Mesendoderm (in vitro differentiated cells): ENCODE data around the gene RAP1GAP2.
A peak's percentile ranks its signal among the peaks of the same experiment; 100 is the strongest.

Source experiments
- DNase-seq: peaks from one replicate; pipeline ENCODE4 v3.0.0; 2013
- H2AK5ac ChIP-seq: 2 replicates; pipeline ENCODE4 v1.6.1; 2013; ENCODE audit warnings: low read length, inconsistent platforms
- H2BK120ac ChIP-seq: 2 replicates; pipeline ENCODE4 v1.6.1; 2013; ENCODE audit warnings: low read depth, mild to moderate bottlenecking, low read length, moderate library complexity, mixed read lengths
- H2BK15ac ChIP-seq: replicated peaks from 2 replicates; pipeline ENCODE4 v1.6.1; 2013; ENCODE audit warnings: low read depth, mild to moderate bottlenecking, moderate library complexity
- H2BK5ac ChIP-seq: 2 replicates; pipeline ENCODE4 v1.6.1; 2013; ENCODE audit warnings: low read length, inconsistent platforms
- H3K18ac ChIP-seq: 2 replicates; pipeline ENCODE4 v1.6.1; 2013; ENCODE audit warnings: mild to moderate bottlenecking, low read length, mixed read lengths
- H3K23ac ChIP-seq: one replicate; pipeline ENCODE4 v1.6.1; 2013; ENCODE audit warnings: low read length
- H3K27ac ChIP-seq: 2 replicates; pipeline ENCODE4 v1.5.1; 2013; ENCODE audit warnings: low read depth, mild to moderate bottlenecking, inconsistent platforms, low read length, moderate library complexity
- H3K27me3 ChIP-seq: 2 replicates; pipeline ENCODE4 v1.6.1; 2013; ENCODE audit warnings: low read length, control low read depth, mild to moderate bottlenecking, inconsistent platforms; ENCODE audit not compliant: insufficient read depth, poor library complexity
- H3K36me3 ChIP-seq: 2 replicates; pipeline ENCODE4 v1.6.1; 2013; ENCODE audit warnings: low read length, inconsistent platforms; ENCODE audit not compliant: control insufficient read depth, insufficient read depth
- H3K4ac ChIP-seq: one replicate; pipeline ENCODE4 v1.6.1; 2013; ENCODE audit warnings: low read depth, mild to moderate bottlenecking, low read length, moderate library complexity
- H3K4me1 ChIP-seq: 2 replicates; pipeline ENCODE4 v1.6.1; 2013; ENCODE audit warnings: low read depth, low read length, inconsistent platforms; ENCODE audit not compliant: control insufficient read depth
- H3K4me2 ChIP-seq: 2 replicates; pipeline ENCODE4 v1.6.1; 2013; ENCODE audit warnings: low read length
- H3K4me3 ChIP-seq: 2 replicates; pipeline ENCODE4 v1.5.1; 2013; ENCODE audit warnings: mild to moderate bottlenecking, low read length
- H3K56ac ChIP-seq: one replicate; pipeline ENCODE4 v1.6.1; 2013; ENCODE audit warnings: low read length
- H3K79me1 ChIP-seq: 2 replicates; pipeline ENCODE4 v1.6.1; 2013; ENCODE audit warnings: low read length, inconsistent platforms
- H3K79me2 ChIP-seq: 2 replicates; pipeline ENCODE4 v1.6.1; 2013; ENCODE audit warnings: mild to moderate bottlenecking, low read length; ENCODE audit not compliant: control insufficient read depth, insufficient read depth
- H3K9ac ChIP-seq: 2 replicates; pipeline ENCODE4 v1.6.1; 2013; ENCODE audit warnings: low read length, inconsistent platforms
- H4K5ac ChIP-seq: one replicate; pipeline ENCODE4 v1.6.1; 2013; ENCODE audit warnings: low read length
- H4K8ac ChIP-seq: one replicate; pipeline ENCODE4 v1.6.1; 2013; ENCODE audit warnings: low read depth, mild to moderate bottlenecking, control low read depth, low read length, moderate library complexity
- WGBS: extraction: QIAGEN DNeasy Blood & Tissue Kit; methylation state at CpG from one replicate; pipeline ENCODE4 v1.1.7; 2013; ENCODE audit warnings: low lambda C conversion rate, missing lambda C conversion rate; ENCODE audit not compliant: insufficient coverage; ENCODE audit errors: extremely low coverage; 5-methylcytosine and 5-hydroxymethylcytosine counted together

RAP1GAP2 gene

DNA sequence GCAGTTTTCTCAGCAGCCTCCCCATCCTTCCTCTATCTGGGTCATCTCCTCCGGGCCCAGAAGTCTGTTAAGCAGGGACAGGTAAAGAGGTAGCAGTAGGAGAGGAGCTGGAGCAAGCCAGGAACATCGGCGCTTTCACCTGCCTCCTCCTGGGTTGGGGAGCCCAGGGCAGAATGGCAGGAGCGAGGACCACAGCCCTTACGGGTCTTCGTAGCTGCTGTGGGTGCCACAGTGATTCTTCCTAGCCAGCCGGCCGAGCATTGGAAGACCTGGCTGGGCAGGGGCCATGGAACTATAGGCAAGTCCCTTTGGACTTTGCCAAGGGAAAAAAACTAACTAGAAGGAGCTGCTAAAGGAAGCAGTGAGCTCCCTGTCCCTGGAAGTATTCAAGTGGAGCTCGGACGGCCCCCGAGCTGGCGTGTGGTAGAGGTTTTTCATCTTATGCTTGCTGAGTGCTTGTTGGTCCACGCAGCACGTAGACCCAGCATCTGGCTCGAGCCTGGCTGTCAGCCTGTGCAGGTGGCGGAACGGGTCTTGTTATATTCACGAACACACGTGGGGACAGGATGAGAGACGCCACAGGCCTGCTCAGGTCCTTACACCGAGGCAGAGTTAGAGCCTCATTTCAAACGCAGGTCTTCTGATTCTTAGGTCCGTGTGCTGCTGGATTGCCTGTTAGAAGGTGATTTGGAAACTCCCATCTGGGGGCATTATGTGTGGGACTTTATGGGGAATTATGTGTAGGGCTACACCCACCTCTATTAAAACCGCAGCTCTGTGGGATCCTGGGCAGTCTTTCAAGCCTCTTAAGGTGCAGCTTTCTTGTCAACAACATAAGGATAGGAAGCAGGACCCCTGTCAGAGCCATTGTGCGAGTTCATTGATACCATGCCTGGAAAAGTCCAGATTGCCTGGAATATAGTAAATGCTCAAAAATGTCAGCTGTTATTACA is 212.4 kb downstream of the RAP1GAP2 start:
- Histone ChIP-seq H4K8ac (no peak overlapping the region), H3K79me2 (no peaks in the 10 kb centered on the region), H3K27ac (no peak overlapping the region), H2BK5ac (no peak overlapping the region), H3K79me1 (no peaks in the 10 kb centered on the region), H4K5ac (no peak overlapping the region), H3K36me3 (no peaks in the 10 kb centered on the region), H3K4ac (no peak overlapping the region), H2BK15ac (no peak overlapping the region), H3K9ac (no peak overlapping the region), H3K18ac (no peak overlapping the region), H3K4me1 (no peaks in the 10 kb centered on the region), H3K23ac (no peak overlapping the region), H2BK120ac (no peak overlapping the region), H3K27me3 (no peaks in the 10 kb centered on the region), H3K4me2 (no peak overlapping the region), H2AK5ac (no peak overlapping the region), H3K56ac (no peak overlapping the region), H3K4me3 (no peak overlapping the region)
- WGBS: no CpG with 5 or more reads among the region's 25 CpGs
- no peak for DNase-seq

DNA sequence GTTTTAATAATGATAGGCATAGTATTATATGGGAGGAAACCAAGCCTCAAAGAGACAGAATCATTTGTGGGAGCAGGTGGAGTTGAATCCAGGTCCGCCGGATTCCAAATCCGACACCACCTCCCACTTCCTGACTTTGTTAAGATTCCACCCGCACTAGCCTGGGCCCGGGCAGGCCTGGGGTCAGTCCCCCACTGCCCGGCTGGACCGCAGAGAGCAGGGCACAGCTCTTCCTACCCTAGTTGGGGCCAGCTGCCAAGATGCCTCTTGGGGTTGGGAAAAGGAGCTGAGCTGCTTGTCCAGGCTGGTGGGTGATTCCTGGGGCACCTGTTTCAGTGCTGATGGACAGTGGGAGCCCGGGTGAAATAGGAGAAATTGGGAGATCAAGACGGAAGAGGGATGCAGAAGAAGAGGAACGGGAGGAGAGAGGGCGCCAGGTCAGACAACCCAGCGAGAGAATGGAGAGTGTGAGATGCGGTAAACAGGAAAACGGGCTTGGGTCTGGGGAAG is 213.2 kb downstream of the RAP1GAP2 start:
- Histone ChIP-seq H3K79me1 (no peaks in the 10 kb centered on the region), H3K4me1 (no peaks in the 10 kb centered on the region), H2BK120ac (no peak overlapping the region), H3K23ac (no peak overlapping the region), H2BK5ac (no peak overlapping the region), H3K4me3 (no peak overlapping the region), H4K5ac (no peak overlapping the region), H3K9ac (no peak overlapping the region), H3K27me3 (no peaks in the 10 kb centered on the region), H3K4ac (no peak overlapping the region), H3K56ac (no peak overlapping the region), H3K18ac (no peak overlapping the region), H3K79me2 (no peaks in the 10 kb centered on the region), H2BK15ac (no peak overlapping the region), H3K36me3 (no peaks in the 10 kb centered on the region), H3K4me2 (no peak overlapping the region), H4K8ac (no peak overlapping the region), H2AK5ac (no peak overlapping the region), H3K27ac (no peak overlapping the region)
- no CpG with 5 or more reads among the region's 14 CpGs for WGBS
- DNase-seq: no peak

DNA sequence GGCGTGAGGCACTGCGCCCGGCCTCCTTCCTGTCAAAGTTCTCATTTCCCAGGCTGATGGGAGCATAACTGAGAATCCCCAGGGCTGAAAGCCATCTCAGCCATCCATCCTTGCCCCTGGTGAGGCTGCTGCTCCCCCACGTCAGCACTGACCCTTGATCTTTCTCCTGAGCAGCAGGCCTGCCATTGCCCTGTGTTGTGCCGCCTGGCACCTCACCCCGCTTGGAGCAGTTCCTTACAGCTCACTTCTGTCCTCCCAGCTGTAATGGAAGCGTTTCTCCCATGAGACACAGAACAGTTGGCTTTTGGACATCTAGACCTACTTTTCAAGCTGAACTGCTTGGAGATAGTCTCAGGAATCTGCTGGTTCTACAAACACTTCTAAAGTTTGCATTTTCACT is 215.7 kb downstream of the RAP1GAP2 start:
- no peaks in the 10 kb centered on the region for H3K36me3 ChIP-seq
- H2BK5ac ChIP-seq: no peak overlapping the region
- no peak overlapping the region for H3K18ac ChIP-seq
- no peak overlapping the region for H3K9ac ChIP-seq
- H3K27ac ChIP-seq: no peak overlapping the region
- H2BK120ac ChIP-seq: no peak overlapping the region
- H3K27me3 ChIP-seq: no peaks in the 10 kb centered on the region
- H3K56ac ChIP-seq: no peak overlapping the region
- no peaks in the 10 kb centered on the region for H3K4me1 ChIP-seq
- no peak overlapping the region for H3K4ac ChIP-seq
- no peak overlapping the region for H3K4me3 ChIP-seq
- H3K79me1 ChIP-seq: no peaks in the 10 kb centered on the region
- no peak overlapping the region for H4K8ac ChIP-seq
- H4K5ac ChIP-seq: no peak overlapping the region
- no peak overlapping the region for H2AK5ac ChIP-seq
- H3K79me2 ChIP-seq: no peaks in the 10 kb centered on the region
- no CpG with 5 or more reads among the region's 7 CpGs for WGBS
- H3K23ac ChIP-seq: no peak overlapping the region
- H2BK15ac ChIP-seq: no peak overlapping the region
- no peak overlapping the region for H3K4me2 ChIP-seq
- no peak for DNase-seq

DNA sequence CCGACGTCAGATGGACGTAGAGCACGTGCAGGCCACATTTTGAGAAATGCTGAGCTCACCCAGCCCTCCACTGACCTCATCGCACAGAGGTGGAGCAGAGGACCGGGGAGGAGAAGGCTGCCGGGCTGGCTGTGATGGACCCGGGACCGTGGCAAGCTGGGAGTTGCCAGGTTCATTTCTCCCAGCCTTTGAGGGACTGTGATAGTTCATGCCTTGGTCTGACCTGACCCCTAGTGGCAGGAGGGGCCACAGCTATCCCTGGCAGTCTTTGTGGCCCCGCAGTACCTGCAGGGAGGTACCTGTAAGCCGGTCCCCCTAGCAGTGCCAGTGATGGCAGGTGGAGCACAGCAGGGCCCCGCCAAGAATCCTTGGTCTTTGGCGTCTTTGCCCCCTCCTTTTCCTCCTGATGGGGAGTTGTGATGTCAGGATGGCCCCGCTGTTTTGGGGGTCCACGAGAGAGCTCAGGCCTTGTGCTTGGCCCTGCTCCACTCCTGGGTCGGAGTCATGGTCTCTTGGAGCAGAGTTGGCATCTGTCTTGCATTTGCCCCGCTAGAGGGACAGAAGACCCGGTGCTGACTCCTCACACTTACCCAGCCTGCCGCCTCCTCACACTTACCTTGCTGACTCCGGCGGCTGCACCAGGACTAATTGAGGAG is 216.8 kb downstream of the RAP1GAP2 start:
- Histone ChIP-seq H3K18ac (no peak overlapping the region), H2BK5ac (no peak overlapping the region), H3K79me1 (no peaks in the 10 kb centered on the region), H3K4me2 (no peak overlapping the region), H2AK5ac (no peak overlapping the region), H3K4me3 (no peak overlapping the region), H3K4ac (no peak overlapping the region), H2BK120ac (no peak overlapping the region), H3K79me2 (no peaks in the 10 kb centered on the region), H4K8ac (no peak overlapping the region), H3K27ac (no peak overlapping the region), H3K23ac (no peak overlapping the region), H3K56ac (no peak overlapping the region), H3K36me3 (no peaks in the 10 kb centered on the region), H4K5ac (no peak overlapping the region), H3K4me1 (no peaks in the 10 kb centered on the region), H3K9ac (no peak overlapping the region), H2BK15ac (no peak overlapping the region), H3K27me3 (no peaks in the 10 kb centered on the region)
- WGBS: no CpG with 5 or more reads among the region's 21 CpGs
- DNase-seq: peak; percentile 83

DNA sequence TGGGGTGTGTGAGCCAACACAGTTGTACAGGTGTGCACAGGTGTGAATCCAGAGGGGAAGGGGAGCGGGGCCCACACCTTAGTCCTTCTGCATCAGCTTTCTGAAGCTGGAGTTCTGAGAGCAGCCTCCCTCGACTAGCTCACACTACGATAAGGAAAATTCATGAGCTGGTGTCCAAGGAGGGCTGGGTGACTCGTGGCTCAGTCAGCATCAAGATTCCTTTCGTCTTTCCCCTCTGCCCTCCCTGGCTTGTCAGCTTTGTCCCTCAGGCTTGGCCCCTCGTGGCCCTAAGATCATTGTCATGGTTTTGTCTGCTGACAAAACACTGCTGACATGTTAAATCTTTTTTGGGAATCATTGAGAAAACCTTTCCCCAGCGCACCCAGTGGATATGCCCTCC is 219.7 kb downstream of the RAP1GAP2 start:
- Histone ChIP-seq H2BK120ac (no peak overlapping the region), H3K79me2 (no peaks in the 10 kb centered on the region)

More for the DNA sequence above, 219.7 kb downstream of the RAP1GAP2 start:
- Histone ChIP-seq H3K56ac (no peak overlapping the region), H3K27me3 (no peaks in the 10 kb centered on the region), H3K36me3 (peaks cover 2% of the 10 kb centered on the region), H3K23ac (no peak overlapping the region), H2BK15ac (no peak overlapping the region), H4K5ac (no peak overlapping the region), H2AK5ac (no peak overlapping the region), H4K8ac (no peak overlapping the region), H3K79me1 (no peaks in the 10 kb centered on the region), H3K4me3 (no peak overlapping the region), H3K4ac (no peak overlapping the region), H3K4me2 (no peak overlapping the region), H3K18ac (no peak overlapping the region), H3K27ac (no peak overlapping the region), H3K4me1 (no peaks in the 10 kb centered on the region), H3K9ac (no peak overlapping the region), H2BK5ac (no peak overlapping the region)
- WGBS: no CpG with 5 or more reads among the region's 7 CpGs
- DNase-seq: peak; percentile 15
